ENCODE measurements around the gene ZNF462. TPM values are rescaled to one million over a fixed set of nuclear protein-coding genes. Genes with fewer than 3 reads are reported as not detected.

Gene ZNF462
- total RNA-seq, 1 experiment from 2014 or later = 121 TPM

DNA sequence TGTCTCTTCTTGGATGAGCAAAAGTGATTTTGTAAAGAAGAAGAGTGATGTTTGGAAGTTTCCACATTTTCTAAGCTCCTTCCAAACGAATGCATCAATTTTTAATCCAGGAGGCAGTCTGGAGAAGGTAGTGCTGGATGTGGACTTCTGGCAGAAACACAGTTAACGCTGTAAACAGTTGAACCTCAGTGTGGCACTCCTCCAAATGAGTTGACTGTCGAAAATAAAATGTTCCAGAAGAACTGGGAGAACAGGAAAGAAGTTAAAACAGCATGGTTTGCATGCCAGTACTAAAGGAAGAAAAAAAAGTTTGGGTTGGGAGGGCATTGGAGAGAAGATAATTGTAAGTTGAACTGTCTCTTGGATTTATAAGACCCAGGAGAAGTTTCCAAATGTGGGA is 6.5 kb downstream of the ZNF462 start (continued):
- TF ChIP-seq, protein P1, sequence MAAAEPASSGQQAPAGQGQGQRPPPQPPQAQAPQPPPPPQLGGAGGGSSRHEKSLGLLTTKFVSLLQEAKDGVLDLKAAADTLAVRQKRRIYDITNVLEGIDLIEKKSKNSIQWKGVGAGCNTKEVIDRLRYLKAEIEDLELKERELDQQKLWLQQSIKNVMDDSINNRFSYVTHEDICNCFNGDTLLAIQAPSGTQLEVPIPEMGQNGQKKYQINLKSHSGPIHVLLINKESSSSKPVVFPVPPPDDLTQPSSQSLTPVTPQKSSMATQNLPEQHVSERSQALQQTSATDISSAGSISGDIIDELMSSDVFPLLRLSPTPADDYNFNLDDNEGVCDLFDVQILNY (CRISPR knock-in tag; IDR thresholded peaks at IDR 0.05) = no peak
- TF ChIP-seq ZNF532 (CRISPR knock-in tag; IDR thresholded peaks at IDR 0.05; ENCODE audit: borderline replicate concordance) (no peak), HMGA2 (CRISPR knock-in tag; IDR thresholded peaks at IDR 0.05) (no peak), MAX (CRISPR knock-in tag; IDR thresholded peaks at IDR 0.05) (no peak), EMX1 (CRISPR knock-in tag; IDR thresholded peaks at IDR 0.05) (no peak), NR3C1 (CRISPR knock-in tag; conservative IDR thresholded peaks at IDR 0.05; ENCODE audit: low read depth) (no peak), SOX15 (CRISPR knock-in tag; IDR thresholded peaks at IDR 0.05) (no peak), E2F4 (CRISPR knock-in tag; IDR thresholded peaks at IDR 0.05; ENCODE audit: borderline replicate concordance, low read depth) (no peak), ZNF423 (CRISPR knock-in tag; IDR thresholded peaks at IDR 0.05) (no peak), ZSCAN18 (CRISPR knock-in tag; IDR thresholded peaks at IDR 0.05) (no peak), NFATC4 (CRISPR knock-in tag; IDR thresholded peaks at IDR 0.05) (no peak), GRHL2 (CRISPR knock-in tag; IDR thresholded peaks at IDR 0.05; ENCODE audit: insufficient replicate concordance, severe bottlenecking) (no peak)
- TF ChIP-seq, protein P2, sequence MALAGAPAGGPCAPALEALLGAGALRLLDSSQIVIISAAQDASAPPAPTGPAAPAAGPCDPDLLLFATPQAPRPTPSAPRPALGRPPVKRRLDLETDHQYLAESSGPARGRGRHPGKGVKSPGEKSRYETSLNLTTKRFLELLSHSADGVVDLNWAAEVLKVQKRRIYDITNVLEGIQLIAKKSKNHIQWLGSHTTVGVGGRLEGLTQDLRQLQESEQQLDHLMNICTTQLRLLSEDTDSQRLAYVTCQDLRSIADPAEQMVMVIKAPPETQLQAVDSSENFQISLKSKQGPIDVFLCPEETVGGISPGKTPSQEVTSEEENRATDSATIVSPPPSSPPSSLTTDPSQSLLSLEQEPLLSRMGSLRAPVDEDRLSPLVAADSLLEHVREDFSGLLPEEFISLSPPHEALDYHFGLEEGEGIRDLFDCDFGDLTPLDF (CRISPR knock-in tag; IDR thresholded peaks at IDR 0.05) = no peak

DNA sequence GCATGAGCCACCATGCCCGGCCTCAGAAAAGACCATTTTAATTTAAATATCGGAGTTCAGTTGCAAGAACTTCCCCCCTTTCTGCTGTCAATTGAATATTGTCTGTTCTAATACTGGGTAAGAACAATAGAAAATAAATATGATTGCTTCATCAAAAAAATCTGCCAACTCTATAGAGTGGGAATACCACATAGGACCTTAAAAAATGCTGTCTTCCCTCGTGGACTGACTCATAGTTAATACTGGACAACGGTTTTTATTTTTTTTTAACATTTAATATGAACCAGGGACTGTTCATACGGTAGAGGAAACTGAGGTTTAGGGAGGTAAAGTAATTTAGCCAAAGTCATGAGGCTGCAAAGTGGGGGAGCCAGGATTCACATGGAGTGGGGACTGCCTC is 9.7 kb downstream of the ZNF462 start:
- H3K9me3 Mint-ChIP-seq = no peaks in the 10 kb centered on the region
- POLR2A ChIA-PET = interaction anchor here (0.9 kb wide), 1 partner anchor 10 kb away, joined by 3 read pairs; no protein-coding TSS in a partner anchor
- no peak overlapping the region for H3K27ac Mint-ChIP-seq
- CTCF ChIA-PET = no interaction called here
- DNase-seq (ENCODE audit: low spot score) (no peak), ATAC-seq (no peak)
- no peaks in the 10 kb centered on the region for H3K27me3 Mint-ChIP-seq (ENCODE audit: low read depth)
- H3K36me3 Mint-ChIP-seq = peaks cover 15% of the 10 kb centered on the region
- H3K4me1 Mint-ChIP-seq = peaks cover 95% of the 10 kb centered on the region
- no peak overlapping the region for H3K4me3 Mint-ChIP-seq
- TF ChIP-seq, protein P3, sequence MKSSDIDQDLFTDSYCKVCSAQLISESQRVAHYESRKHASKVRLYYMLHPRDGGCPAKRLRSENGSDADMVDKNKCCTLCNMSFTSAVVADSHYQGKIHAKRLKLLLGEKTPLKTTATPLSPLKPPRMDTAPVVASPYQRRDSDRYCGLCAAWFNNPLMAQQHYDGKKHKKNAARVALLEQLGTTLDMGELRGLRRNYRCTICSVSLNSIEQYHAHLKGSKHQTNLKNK (CRISPR knock-in tag; IDR thresholded peaks at IDR 0.05) = no peak
- no peak for TF ChIP-seq CBFB (CRISPR knock-in tag; IDR thresholded peaks at IDR 0.05; ENCODE audit: low read depth)
- no peak for TF ChIP-seq AFF4 (CRISPR knock-in tag; IDR thresholded peaks at IDR 0.05; ENCODE audit: borderline replicate concordance)
- no peak for TF ChIP-seq GRHL2 (CRISPR knock-in tag; IDR thresholded peaks at IDR 0.05; ENCODE audit: insufficient replicate concordance, severe bottlenecking)
- TF ChIP-seq RELA (CRISPR knock-in tag; IDR thresholded peaks at IDR 0.05; ENCODE audit: borderline replicate concordance) = no peak
- TF ChIP-seq, protein P1 (CRISPR knock-in tag; IDR thresholded peaks at IDR 0.05) = no peak
- no peak for TF ChIP-seq TEAD4 (CRISPR knock-in tag; IDR thresholded peaks at IDR 0.05)
- no peak for TF ChIP-seq NFATC4 (CRISPR knock-in tag; IDR thresholded peaks at IDR 0.05)
- no peak for TF ChIP-seq ZSCAN18 (CRISPR knock-in tag; IDR thresholded peaks at IDR 0.05)
